ENCODE results near the gene ADAMTSL1.

DNA sequence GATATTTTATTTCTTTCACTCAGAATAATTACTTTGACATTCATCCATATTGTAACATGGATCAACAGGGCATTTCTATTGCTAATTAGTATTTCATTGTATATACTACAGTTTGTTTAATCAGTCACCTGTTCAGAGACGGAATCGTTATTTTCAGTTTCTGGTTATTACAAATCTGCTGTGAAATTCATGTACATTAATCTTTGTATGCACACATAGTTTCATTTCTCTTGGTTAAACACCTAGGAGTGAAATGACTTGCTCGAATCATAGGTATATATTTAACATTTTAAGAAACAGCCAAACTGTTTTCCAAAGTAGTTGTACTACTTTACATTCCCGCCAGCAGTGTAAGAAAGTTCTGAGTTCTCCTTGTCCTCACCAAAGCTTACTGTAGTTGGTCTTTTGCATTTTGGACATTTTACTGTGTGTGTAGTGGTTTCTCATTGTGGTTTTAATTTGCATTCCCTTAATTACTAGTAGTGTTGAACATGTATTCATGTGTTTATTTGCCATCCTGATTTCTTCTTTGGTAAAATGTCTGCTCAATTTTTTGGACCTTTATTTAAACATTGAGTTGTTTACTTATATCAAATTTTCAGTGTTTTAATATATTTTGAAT lies 360.9 kb downstream of the ADAMTSL1 start:
- no peak for TF ChIP-seq POLR2A (IDR thresholded peaks at IDR 0.05)
- TF ChIP-seq, protein P1, sequence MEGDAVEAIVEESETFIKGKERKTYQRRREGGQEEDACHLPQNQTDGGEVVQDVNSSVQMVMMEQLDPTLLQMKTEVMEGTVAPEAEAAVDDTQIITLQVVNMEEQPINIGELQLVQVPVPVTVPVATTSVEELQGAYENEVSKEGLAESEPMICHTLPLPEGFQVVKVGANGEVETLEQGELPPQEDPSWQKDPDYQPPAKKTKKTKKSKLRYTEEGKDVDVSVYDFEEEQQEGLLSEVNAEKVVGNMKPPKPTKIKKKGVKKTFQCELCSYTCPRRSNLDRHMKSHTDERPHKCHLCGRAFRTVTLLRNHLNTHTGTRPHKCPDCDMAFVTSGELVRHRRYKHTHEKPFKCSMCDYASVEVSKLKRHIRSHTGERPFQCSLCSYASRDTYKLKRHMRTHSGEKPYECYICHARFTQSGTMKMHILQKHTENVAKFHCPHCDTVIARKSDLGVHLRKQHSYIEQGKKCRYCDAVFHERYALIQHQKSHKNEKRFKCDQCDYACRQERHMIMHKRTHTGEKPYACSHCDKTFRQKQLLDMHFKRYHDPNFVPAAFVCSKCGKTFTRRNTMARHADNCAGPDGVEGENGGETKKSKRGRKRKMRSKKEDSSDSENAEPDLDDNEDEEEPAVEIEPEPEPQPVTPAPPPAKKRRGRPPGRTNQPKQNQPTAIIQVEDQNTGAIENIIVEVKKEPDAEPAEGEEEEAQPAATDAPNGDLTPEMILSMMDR (IDR thresholded peaks at IDR 0.05): no peak
